Activated T-cell treated with anti-CD3 and anti-CD28 coated beads, Interleukin-2, amount 50 U/mL, for 72 hours (primary cell): ENCODE data around the gene BDKRB1. TPM values are rescaled to one million over a fixed set of nuclear protein-coding genes. Genes with fewer than 3 reads are reported as not detected.
"Not testable (repeated sequence)": the region's sequence is repeated elsewhere in the genome, so short reads cannot be mapped to it uniquely, and the experiment has no call there.

Source experiments
- ATAC-seq, 2 donors: fragments of 150-1000 bp; cut with Tn5 transposase; replicated peaks in 1 of 2; 2 replicates each; pipeline ENCODE4 v1.10.0; 2021; ENCODE audit warnings: moderate library complexity in 2 of 2, mild to moderate bottlenecking in 1 of 2
- DNase-seq, 2 donors: peaks; one replicate each; pipeline ENCODE4 v3.0.0; 2021 to 2022; ENCODE audit warnings: mixed read lengths in 1 of 2
- H3K27ac Mint-ChIP-seq: one replicate; pipeline ENCODE4 v1.8.0; 2022; ENCODE audit warnings: mild to moderate bottlenecking, moderate library complexity, mixed read lengths
- H3K27me3 Mint-ChIP-seq: one replicate; pipeline ENCODE4 v1.8.0; 2022; ENCODE audit warnings: low read depth, mixed read lengths
- H3K36me3 Mint-ChIP-seq, 2 donors: one replicate each; pipeline ENCODE4 v1.8.0; 2022; ENCODE audit warnings: mixed read lengths in 2 of 2, mild to moderate bottlenecking in 1 of 2; ENCODE audit not compliant: insufficient read depth in 2 of 2
- H3K4me1 Mint-ChIP-seq: one replicate; pipeline ENCODE4 v1.8.0; 2022; ENCODE audit warnings: low read depth, mixed read lengths
- H3K4me3 Mint-ChIP-seq, 2 donors: one replicate each; pipeline ENCODE4 v1.8.0; 2022; ENCODE audit warnings: mild to moderate bottlenecking in 2 of 2, mixed read lengths in 2 of 2, moderate library complexity in 2 of 2
- H3K9me3 Mint-ChIP-seq, 2 donors: one replicate each; pipeline ENCODE4 v1.8.0; 2022; ENCODE audit warnings: mixed read lengths in 2 of 2
- total RNA-seq, 2 donors: library from RNA; stranded (reverse); gene quantifications; one replicate each; pipeline ENCODE4 v1.2.3, GENCODE V29; 2022

BDKRB1 gene
- total RNA-seq, 2 donors from 2014 or later, result not detected

DNA sequence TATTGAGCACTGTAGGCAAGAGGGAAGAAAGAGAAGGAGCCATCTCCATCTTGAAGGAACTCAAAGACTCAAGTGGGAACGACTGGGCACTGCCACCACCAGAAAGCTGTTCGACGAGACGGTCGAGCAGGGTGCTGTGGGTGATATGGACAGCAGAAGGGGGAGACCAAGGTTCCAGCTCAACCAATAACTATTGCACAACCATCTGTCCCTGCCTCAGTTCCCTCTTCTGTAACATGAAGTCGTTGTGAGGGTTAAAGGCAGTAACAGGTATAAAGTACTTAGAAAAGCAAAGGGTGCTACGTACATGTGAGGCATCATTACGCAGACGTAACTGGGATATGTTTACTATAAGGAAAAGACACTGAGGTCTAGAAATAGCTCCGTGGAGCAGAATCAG lies 13.9 kb upstream of the BDKRB1 start:
- DNase-seq (no peak), ATAC-seq (no peak)
- Mint-ChIP-seq H3K27me3 (no peaks in the 10 kb centered on the region), H3K4me3 (no peak overlapping the region), H3K9me3 (no peaks in the 10 kb centered on the region), H3K36me3 (no peaks in the 10 kb centered on the region), H3K4me1 (no peaks in the 10 kb centered on the region), H3K27ac (no peak overlapping the region)

DNA sequence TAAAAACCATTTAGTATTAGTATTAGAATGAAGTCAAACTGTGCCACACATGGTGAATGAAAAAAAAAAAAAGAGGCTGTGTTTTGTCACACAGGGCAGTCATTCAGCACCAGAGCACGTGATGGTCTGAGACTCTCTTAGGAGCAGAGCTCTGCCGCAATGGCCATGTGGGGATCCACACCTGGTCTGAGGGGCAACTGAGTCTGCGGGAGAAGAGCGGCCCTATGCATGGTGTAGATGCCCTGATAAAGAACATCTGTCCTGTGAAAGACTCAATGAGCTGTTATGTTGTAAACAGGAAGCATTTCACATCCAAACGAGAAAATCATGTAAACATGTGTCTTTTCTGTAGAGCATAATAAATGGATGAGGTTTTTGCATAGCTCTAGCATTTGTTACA lies 12.2 kb upstream of the BDKRB1 start:
- Mint-ChIP-seq H3K9me3 (no peaks in the 10 kb centered on the region), H3K4me1 (no peaks in the 10 kb centered on the region), H3K4me3 (no peak overlapping the region), H3K27ac (no peak overlapping the region), H3K36me3 (no peaks in the 10 kb centered on the region), H3K27me3 (no peaks in the 10 kb centered on the region)
- no peak for DNase-seq
- no peak for ATAC-seq

DNA sequence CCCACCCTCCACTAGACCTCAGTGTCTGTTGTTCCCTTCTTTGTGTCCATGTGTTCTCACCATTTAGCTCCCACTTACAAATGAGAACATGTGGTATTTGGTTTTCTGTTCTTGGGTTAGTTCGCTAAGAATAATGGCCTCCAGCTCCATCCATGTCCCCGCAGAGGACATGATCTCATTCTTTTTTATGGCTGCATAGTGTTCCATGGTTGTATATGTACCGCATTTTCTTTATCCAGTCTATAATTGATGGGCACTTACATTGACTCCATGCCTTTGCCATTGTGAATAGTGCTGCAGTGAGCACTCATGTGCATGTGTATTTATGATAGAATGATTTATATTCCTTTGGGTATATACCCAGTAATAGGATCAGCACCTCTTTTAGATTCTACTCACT lies 10.9 kb upstream of the BDKRB1 start:
- H3K4me3 Mint-ChIP-seq, H3K27ac Mint-ChIP-seq, H3K4me1 Mint-ChIP-seq, DNase-seq, H3K27me3 Mint-ChIP-seq, ATAC-seq, H3K9me3 Mint-ChIP-seq, H3K36me3 Mint-ChIP-seq: not testable (repeated sequence)

DNA sequence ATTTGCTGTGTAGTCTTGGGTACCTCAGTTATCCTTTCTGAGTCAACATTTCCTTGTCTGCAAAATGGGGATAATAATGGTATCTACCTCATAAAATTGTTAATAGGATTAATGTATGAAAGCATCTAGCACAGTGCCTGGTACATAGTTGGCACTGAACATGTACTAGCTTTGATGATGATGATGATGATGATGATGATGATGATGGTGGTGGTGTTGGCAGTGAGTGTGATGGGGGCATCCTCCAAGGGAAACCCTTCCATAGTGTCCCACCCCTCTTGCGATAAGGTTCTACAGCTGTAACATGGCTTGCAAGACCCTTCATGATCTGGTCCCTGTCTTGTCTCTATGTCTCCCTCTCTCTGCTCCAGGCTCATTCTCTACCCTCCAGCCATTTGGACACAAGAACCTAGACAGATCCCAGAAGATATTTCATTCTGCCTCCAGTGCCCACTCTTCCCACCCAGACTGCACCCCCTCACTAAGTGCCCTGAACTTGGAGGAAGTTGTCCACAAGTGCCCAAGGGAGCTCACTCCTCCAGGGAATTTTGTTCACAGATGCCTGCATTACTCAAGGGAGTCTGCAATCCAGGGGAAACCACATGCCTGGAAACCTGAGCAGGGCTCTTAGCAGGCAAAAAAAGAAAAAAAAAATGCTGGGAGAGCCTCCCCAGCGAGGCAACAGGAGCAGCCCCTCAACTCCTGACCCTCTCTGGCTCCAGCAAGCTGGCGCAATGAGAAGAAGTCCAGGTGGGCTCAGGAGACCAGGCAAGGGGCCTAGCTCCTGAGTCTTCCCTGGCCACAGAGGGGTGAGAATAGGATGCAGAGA lies 10.1 kb upstream of the BDKRB1 start:
- no peak for ATAC-seq
- Mint-ChIP-seq H3K9me3 (no peaks in the 10 kb centered on the region), H3K4me1 (no peaks in the 10 kb centered on the region), H3K27me3 (no peaks in the 10 kb centered on the region), H3K4me3 (no peak overlapping the region), H3K27ac (no peak overlapping the region), H3K36me3 (no peaks in the 10 kb centered on the region)
- no peak for DNase-seq

DNA sequence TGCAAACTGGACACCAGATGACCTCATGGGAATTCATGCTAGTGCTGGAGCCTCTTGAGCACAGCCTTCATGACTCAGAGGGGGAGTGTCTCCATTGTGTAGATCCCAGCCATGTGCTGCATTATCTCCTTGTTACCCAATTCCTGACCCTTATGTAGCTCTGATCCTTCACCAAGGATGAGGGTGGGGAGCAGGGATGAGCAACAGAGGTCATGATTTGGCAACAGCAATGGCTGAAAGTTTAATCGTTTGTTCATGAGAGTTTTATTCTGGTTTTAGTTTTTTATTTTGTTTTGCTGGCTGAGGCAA lies 9.5 kb upstream of the BDKRB1 start:
- no peak for ATAC-seq
- Mint-ChIP-seq H3K4me1 (no peaks in the 10 kb centered on the region), H3K27me3 (peaks cover 4% of the 10 kb centered on the region), H3K4me3 (no peak overlapping the region), H3K9me3 (no peaks in the 10 kb centered on the region), H3K27ac (no peak overlapping the region), H3K36me3 (no peaks in the 10 kb centered on the region)
- DNase-seq, result no peak

DNA sequence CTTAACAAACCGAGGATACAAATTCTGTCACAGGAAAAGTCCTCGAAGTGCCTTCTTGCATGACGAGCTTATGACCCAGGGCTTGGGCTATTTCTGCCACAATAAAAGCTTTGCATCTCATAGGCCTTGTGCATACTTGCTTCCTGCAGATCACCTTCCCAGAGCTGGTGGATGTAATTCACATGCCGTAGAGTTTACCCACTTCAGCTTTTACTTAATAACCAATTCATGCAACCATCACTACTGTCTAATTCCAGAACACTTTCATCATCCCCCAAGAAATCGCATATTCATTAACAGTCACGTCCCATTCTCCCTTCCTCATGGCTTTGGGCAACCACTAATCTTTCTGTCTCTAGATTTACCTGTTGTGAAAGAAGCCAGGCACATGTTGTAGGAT lies 9.0 kb upstream of the BDKRB1 start:
- ATAC-seq (no peak), DNase-seq (no peak)
- Mint-ChIP-seq H3K4me3 (no peak overlapping the region), H3K27ac (no peak overlapping the region), H3K4me1 (no peaks in the 10 kb centered on the region), H3K9me3 (no peaks in the 10 kb centered on the region), H3K36me3 (no peaks in the 10 kb centered on the region), H3K27me3 (peaks cover 9% of the 10 kb centered on the region)

DNA sequence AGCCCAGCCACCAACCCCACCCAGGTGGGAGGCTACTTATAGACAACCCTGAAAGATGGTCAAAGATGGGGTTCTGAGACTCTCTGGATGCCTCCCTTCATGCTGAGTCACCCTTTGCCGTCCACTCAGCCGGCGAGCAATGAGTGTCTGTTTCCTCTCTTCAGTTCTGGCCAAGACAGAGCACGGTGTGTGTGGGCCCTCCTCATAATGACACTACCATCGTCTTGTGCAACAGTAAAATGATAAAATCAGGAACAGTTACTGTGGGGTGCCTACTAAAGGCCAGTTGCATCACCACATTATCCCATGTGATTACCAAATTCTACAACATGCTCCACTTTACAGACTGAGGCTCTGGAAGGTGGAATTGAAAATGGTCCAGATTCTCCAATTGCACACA lies 7.0 kb upstream of the BDKRB1 start:
- Mint-ChIP-seq H3K36me3 (no peaks in the 10 kb centered on the region), H3K27ac (no peak overlapping the region), H3K9me3 (no peaks in the 10 kb centered on the region), H3K4me1 (no peaks in the 10 kb centered on the region), H3K4me3 (no peak overlapping the region), H3K27me3 (peaks cover 24% of the 10 kb centered on the region)
- ATAC-seq (no peak), DNase-seq (no peak)

DNA sequence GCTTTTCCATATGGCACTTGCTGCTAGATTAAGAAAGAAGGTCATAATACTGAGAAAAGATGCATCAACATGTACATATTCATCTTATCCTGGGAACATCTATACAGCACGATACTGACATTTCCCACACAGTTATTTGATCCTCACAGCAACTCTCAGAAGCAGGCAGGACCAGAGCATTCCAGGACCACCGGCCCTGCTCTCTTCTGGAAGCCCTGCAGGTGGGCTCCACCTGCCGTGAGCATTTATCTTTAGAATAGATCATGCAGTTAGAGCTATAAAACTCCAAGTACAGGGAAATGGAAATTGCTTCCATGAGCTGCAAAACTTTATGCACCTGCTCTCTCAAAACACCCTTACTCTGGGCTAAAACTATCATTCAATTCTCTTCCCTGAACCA lies 5.5 kb upstream of the BDKRB1 start:
- DNase-seq (no peak), ATAC-seq (no peak)
- Mint-ChIP-seq H3K4me3 (no peak overlapping the region), H3K27ac (no peak overlapping the region), H3K4me1 (no peaks in the 10 kb centered on the region), H3K36me3 (no peaks in the 10 kb centered on the region), H3K9me3 (no peaks in the 10 kb centered on the region), H3K27me3 (peaks cover 24% of the 10 kb centered on the region)

DNA sequence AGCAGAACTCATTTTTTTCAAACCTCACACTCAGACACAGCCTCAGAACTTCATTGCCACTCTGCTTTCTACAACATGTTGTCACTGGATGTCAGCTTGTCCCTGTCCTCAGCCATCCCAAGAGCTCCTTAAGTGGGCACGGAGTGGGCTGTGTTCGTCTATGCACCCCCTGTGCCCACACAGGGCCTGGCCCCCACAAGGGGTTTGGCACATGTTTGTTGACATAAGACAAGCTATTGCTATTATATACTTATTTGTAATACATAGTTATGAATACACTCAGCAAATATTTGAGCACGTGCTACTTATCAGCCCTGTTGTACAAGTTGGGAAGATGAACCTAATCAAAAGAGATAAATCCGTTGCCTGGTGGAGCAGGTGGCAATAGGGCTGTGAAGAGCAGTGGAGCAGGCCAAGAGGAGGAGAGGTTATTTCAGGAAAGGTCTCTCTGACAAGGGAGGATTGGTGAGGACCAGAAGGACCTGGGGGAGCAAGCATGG lies 4.3 kb upstream of the BDKRB1 start:
- Mint-ChIP-seq H3K27me3 (peaks cover 27% of the 10 kb centered on the region), H3K4me1 (no peaks in the 10 kb centered on the region), H3K9me3 (no peaks in the 10 kb centered on the region), H3K27ac (no peak overlapping the region), H3K4me3 (no peak overlapping the region), H3K36me3 (no peaks in the 10 kb centered on the region)
- DNase-seq (no peak), ATAC-seq (no peak)

DNA sequence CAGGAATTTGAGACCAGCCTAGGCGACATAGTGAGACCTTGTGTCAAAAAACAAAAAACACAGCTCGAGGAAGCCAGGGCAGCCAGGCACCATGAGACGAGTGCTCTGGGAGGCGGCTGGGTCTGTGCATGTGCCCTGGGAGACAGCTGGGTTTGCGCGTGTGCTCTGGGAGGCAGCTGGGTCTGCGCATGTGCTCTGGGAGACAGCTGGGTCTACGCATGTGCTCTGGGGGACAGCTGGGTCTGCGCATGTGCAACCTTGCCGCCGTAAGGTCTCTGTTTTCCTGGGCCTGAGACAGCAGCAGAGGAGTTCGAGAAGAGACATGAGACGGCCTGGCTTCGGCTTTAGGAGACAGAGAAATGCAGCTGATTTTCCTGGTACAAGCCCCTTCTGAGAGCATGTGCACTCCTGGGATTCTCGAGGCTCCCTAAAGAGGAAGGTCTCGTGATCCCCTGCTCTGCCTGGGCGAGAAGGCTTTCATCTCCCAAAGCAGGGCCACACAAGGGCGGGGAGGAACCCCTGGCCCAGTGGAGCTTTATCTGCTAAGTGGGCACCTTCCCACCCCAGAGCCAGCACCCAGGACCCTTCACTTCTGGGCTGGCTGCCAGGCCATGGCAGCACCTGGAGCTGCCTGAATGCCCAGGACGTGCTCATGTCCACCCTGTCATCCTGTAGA lies 3.5 kb upstream of the BDKRB1 start:
- H3K27ac Mint-ChIP-seq, result no peak overlapping the region
- no peak for ATAC-seq
- H3K9me3 Mint-ChIP-seq, result no peaks in the 10 kb centered on the region
- no peaks in the 10 kb centered on the region for H3K36me3 Mint-ChIP-seq
- H3K4me1 Mint-ChIP-seq, result no peaks in the 10 kb centered on the region
- DNase-seq, result no peak
- H3K27me3 Mint-ChIP-seq, result peaks cover 34% of the 10 kb centered on the region
- no peak overlapping the region for H3K4me3 Mint-ChIP-seq

DNA sequence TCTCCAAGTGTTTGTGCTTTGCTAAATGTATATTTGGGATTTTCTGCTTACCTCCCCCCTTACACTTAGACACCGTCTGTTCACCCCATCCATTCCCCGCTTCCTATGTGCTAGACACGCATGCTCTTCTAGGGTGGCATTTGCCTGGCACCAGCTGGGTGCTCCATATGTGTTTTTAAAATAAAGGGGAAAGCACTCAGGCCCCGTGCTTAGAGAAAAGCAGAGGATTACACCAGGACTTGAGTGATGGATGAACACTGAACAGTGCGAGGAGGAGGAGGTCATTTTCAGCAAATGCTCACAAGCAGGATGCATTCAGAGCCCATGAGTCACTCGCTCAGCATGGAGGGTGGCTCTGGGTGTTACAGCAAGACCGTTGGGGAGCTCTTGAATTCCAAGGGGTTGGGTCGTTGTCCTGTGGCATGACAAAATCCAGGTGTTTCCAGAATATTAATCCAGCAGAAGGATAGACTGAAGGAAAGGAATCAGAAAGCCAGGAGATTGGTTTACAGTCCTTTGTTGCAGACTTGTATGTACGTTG lies 2.9 kb upstream of the BDKRB1 start:
- Mint-ChIP-seq H3K27ac (no peak overlapping the region), H3K36me3 (no peaks in the 10 kb centered on the region), H3K4me3 (no peak overlapping the region), H3K9me3 (no peaks in the 10 kb centered on the region), H3K27me3 (peaks cover 37% of the 10 kb centered on the region), H3K4me1 (no peaks in the 10 kb centered on the region)
- DNase-seq (no peak), ATAC-seq (no peak)

DNA sequence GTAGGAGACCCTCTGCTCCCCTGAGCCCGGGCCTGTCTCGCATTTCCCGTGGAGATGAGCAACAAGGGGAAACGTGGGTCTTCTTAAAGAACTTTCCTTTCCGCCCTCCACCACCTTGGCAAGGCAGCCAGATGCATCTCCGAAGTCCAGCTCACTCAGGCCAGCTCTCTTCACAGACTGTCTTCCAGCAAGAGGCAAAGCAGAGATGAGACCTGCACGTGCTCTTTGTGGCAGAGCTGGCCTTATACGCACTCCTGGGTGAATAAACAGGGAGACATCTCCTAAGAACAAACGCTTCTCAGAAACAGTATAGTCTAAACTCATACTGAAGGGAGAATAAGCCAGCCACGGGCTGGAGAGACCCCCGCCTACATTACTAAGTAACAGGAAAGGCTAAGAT lies 1.3 kb upstream of the BDKRB1 start:
- H3K4me3 Mint-ChIP-seq, result no peak overlapping the region
- peaks cover 37% of the 10 kb centered on the region for H3K27me3 Mint-ChIP-seq
- DNase-seq (no peak), ATAC-seq (no peak)
- no peaks in the 10 kb centered on the region for H3K4me1 Mint-ChIP-seq
- H3K27ac Mint-ChIP-seq, result no peak overlapping the region
- H3K36me3 Mint-ChIP-seq, result no peaks in the 10 kb centered on the region
- no peaks in the 10 kb centered on the region for H3K9me3 Mint-ChIP-seq

DNA sequence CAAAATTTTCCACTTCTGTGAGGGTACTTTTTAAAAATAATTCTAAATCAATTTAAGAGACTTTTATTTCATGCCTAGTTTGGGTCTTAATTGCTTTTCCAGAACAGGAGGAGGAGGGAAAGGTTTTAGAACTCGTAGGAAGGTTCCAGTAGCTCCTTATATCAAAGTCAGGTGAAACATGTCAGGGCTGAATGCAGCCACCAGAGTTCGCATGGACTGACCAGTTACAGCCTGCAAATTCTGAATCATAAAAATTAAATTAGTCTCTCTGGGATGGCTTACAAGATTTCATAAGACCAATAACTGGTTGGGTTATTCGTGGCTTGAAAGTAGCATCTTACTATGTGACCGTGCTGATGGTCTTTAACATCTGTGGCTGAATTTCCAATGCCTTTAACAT lies 397 bp downstream of the BDKRB1 start:
- H3K27me3 Mint-ChIP-seq, result peaks cover 47% of the 10 kb centered on the region
- H3K9me3 Mint-ChIP-seq, result no peaks in the 10 kb centered on the region
- H3K36me3 Mint-ChIP-seq, result no peaks in the 10 kb centered on the region

More for the DNA sequence above, 397 bp downstream of the BDKRB1 start:
- H3K4me3 Mint-ChIP-seq, result no peak overlapping the region
- ATAC-seq (no peak), DNase-seq (no peak)
- H3K4me1 Mint-ChIP-seq, result no peaks in the 10 kb centered on the region
- no peak overlapping the region for H3K27ac Mint-ChIP-seq
